Measurements from ENCODE around the gene CPNE1. TPM values are rescaled to one million over a fixed set of nuclear protein-coding genes. Genes with fewer than 3 reads are reported as not detected.
A peak's percentile ranks its signal among the peaks of the same experiment; 100 is the strongest.

The CPNE1 gene
- total RNA-seq, 2 experiments from 2014 or later, result 242 to 253 TPM

DNA sequence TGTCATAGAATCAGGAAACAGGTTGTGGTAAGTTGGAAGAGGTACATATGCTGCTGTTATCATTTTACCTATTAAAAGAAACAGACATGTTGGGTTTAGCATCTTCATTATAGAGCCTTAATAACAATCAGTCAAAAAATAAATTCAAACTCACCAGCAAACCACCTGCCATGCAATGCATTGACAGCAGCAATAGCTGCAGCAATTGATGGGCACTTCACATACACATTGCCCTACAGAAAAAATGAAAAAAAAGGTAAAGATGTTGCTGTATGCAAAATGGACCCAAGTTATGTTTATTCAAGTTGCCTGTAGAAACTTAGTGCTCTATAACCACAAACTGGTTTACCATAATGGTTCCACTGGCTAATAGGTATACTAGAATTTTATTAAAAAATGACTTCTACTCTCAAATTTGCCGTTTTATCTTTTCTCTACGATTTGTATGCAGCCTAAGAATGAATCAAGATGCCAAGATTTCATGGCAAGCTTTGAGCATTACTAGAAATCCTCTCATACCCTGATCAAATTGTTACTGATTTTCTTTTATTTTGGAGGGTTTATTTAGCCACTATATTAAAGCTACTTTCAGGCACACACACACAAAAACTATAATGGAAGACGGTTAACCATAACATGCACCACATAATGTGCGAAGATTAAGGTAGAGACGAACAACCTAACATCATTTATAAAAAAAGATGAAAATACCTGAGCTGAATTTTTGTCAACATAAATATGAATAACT lies 40.0 kb upstream of the CPNE1 start:
- no peak for DNase-seq
- Mint-ChIP-seq H3K27ac (no peak overlapping the region), H3K9me3 (no peaks in the 10 kb centered on the region), H3K4me1 (ENCODE audit: low read depth) (peaks cover 44% of the 10 kb centered on the region), H3K36me3 (peaks cover 56% of the 10 kb centered on the region), H3K27me3 (no peaks in the 10 kb centered on the region), H3K4me3 (no peak overlapping the region)
- CTCF ChIA-PET, result interaction anchor here (1.7 kb wide), 1 partner anchor 26 kb away, joined by 6 read pairs; no protein-coding TSS in a partner anchor
- POLR2A ChIA-PET, result interaction anchor here (1.2 to 5.1 kb wide), 3 partner anchors 8 to 38 kb away, joined by 5 to 27 read pairs (median 13); partner anchors contain the start of gene RBM39
- intact Hi-C loops (cut with micrococcal nuclease), result no loop called here

- Mint-ChIP-seq H3K4me1 (ENCODE audit: low read depth) (peaks cover 45% of the 10 kb centered on the region), H3K9me3 (no peaks in the 10 kb centered on the region), H3K27ac (peak overlapping the region; percentile 67), H3K27me3 (no peaks in the 10 kb centered on the region), H3K4me3 (no peak overlapping the region), H3K36me3 (peaks cover 56% of the 10 kb centered on the region)
- ChIA-PET POLR2A (interaction anchor here (0.6 to 5.3 kb wide), 10 partner anchors 10 to 251 kb away, joined by 3 to 44 read pairs (median 4); partner anchors contain the start of genes RBM39 and SCAND1), CTCF (interaction anchor here (0.9 to 1.5 kb wide), 2 partner anchors 36 to 240 kb away, joined by 3 to 9 read pairs; no protein-coding TSS in a partner anchor)
- intact Hi-C loops (cut with micrococcal nuclease), result no loop called here
- DNase-seq, result no peak
These were observed 38.4 kb upstream of the CPNE1 start for GRCh38 chr20:35702824-35703695.

- ChIA-PET CTCF (interaction anchor here (0.9 kb wide), 1 partner anchor 37 kb away, joined by 3 read pairs; no protein-coding TSS in a partner anchor), POLR2A (interaction anchor here (0.6 to 5.3 kb wide), 9 partner anchors 11 to 252 kb away, joined by 3 to 44 read pairs (median 5); partner anchors contain the start of genes RBM39 and SCAND1)
- no peak for DNase-seq
- H3K4me3 Mint-ChIP-seq, result no peak overlapping the region
- H3K27ac Mint-ChIP-seq, result peak overlapping the region; percentile 58
- no peaks in the 10 kb centered on the region for H3K27me3 Mint-ChIP-seq
- intact Hi-C loops (cut with micrococcal nuclease), result no loop called here
- H3K9me3 Mint-ChIP-seq, result no peaks in the 10 kb centered on the region
- peaks cover 54% of the 10 kb centered on the region for H3K4me1 Mint-ChIP-seq (ENCODE audit: low read depth)
- H3K36me3 Mint-ChIP-seq, result peaks cover 54% of the 10 kb centered on the region
These were observed 37.5 kb upstream of the CPNE1 start for GRCh38 chr20:35702051-35702823.

GRCh38 chr20:35700625-35701148 lies 36.0 kb upstream of the CPNE1 start:
- intact Hi-C loops (cut with micrococcal nuclease), result no loop called here
- peaks cover 55% of the 10 kb centered on the region for H3K4me1 Mint-ChIP-seq (ENCODE audit: low read depth)

GRCh38 chr20:35699957-35700624 lies 35.4 kb upstream of the CPNE1 start:
- Mint-ChIP-seq H3K4me3 (peak overlapping the region; percentile 88), H3K36me3 (peaks cover 49% of the 10 kb centered on the region), H3K27me3 (no peaks in the 10 kb centered on the region), H3K4me1 (ENCODE audit: low read depth) (peaks cover 55% of the 10 kb centered on the region), H3K27ac (peak overlapping the region; percentile 91), H3K9me3 (no peaks in the 10 kb centered on the region)
- intact Hi-C loops (cut with micrococcal nuclease), result loop anchor here (1.0 to 2.0 kb wide), 3 partner anchors 35 to 84 kb away; partner anchors contain the start of genes CPNE1 and RBM12
- no peak for DNase-seq
- ChIA-PET CTCF (interaction anchor here (0.6 to 2.1 kb wide), 6 partner anchors 36 to 247 kb away, joined by 3 to 8 read pairs (median 4); partner anchors contain the start of gene RBM39), POLR2A (interaction anchor here (0.7 to 5.3 kb wide), 8 partner anchors 10 to 254 kb away, joined by 3 to 44 read pairs (median 7); partner anchors contain the start of genes PHF20 and RBM39)

More at GRCh38 chr20:35700625-35701148, 36.0 kb upstream of the CPNE1 start:
- CTCF ChIA-PET, result interaction anchor here (0.6 to 2.1 kb wide), 4 partner anchors 40 to 183 kb away, joined by 3 to 8 read pairs (median 3); partner anchors contain the start of gene RBM39
- Mint-ChIP-seq H3K4me3 (peak overlapping the region; percentile 88), H3K36me3 (peaks cover 49% of the 10 kb centered on the region), H3K27me3 (no peaks in the 10 kb centered on the region), H3K27ac (peak overlapping the region; percentile 91), H3K9me3 (no peaks in the 10 kb centered on the region)
- no peak for DNase-seq
- POLR2A ChIA-PET, result interaction anchor here (0.8 to 5.3 kb wide), 7 partner anchors 10 to 253 kb away, joined by 3 to 44 read pairs (median 7); partner anchors contain the start of genes PHF20 and RBM39

DNA sequence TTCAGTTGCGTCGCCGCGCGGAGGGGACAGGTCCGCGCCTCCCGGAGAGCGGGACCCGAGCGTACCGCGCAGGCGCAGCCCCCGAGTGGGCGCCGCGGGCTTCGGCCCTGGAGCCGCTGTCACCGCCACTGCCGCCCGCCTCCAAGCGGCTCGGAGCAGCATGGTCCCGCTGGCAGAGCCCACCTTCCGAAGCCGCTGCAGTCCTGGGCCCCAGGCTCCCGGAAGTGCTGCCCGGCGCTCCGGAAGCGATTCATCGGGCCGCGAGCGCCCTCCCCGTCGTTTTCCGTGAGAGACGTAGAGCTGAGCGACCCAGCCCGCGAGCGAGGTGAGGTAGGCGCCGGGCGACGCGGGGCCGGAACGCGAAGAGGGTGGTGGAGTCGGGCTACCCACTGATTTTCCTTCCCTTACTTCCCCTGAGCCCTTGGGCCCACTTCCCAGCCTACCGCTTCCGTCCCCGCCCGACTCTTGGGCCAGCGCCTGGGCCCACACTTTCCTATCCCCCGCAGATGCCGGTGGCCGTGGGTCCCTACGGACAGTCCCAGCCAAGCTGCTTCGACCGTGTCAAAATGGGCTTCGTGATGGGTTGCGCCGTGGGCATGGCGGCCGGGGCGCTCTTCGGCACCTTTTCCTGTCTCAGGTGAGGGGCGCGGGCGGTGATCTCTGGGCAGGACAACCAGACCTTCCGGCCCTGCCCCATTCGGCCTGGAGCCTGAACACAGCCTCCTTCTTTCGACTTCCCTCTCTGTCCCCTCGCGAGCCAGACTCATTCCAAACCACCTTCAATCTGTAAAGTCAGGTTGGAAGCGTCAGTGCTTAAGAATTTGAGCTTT lies 34.6 kb upstream of the CPNE1 start, which contains the start of the genes NFS1 and ROMO1:
TSS of gene NFS1 (minus strand) at position 226 of the 830 bp plus-strand sequence. CDS start at position 162, 64 bp downstream.
TSS of gene ROMO1 (plus strand) at position 279 of the 830 bp plus-strand sequence. CDS start at position 507, 228 bp downstream.
- Mint-ChIP-seq H3K36me3 (peaks cover 43% of the 10 kb centered on the region), H3K4me1 (ENCODE audit: low read depth) (peaks cover 50% of the 10 kb centered on the region), H3K9me3 (no peaks in the 10 kb centered on the region), H3K27me3 (no peaks in the 10 kb centered on the region), H3K4me3 (peak within 1 kb of the TSS; percentile 88), H3K27ac (peak within 1 kb of the TSS; percentile 91)
- POLR2A ChIA-PET, result interaction anchor here (0.7 to 5.3 kb wide), 9 partner anchors 9 to 254 kb away, joined by 3 to 44 read pairs (median 7); partner anchors contain the start of genes PHF20 and RBM39
- intact Hi-C loops (cut with micrococcal nuclease), result loop anchor here (1.0 to 2.0 kb wide), 3 partner anchors 35 to 83 kb away; partner anchors contain the start of genes CPNE1 and RBM12
- DNase-seq, result peak; percentile 91
- CTCF ChIA-PET, result interaction anchor here (0.6 to 2.1 kb wide), 7 partner anchors 12 to 248 kb away, joined by 3 to 8 read pairs (median 4); no protein-coding TSS in a partner anchor

DNA sequence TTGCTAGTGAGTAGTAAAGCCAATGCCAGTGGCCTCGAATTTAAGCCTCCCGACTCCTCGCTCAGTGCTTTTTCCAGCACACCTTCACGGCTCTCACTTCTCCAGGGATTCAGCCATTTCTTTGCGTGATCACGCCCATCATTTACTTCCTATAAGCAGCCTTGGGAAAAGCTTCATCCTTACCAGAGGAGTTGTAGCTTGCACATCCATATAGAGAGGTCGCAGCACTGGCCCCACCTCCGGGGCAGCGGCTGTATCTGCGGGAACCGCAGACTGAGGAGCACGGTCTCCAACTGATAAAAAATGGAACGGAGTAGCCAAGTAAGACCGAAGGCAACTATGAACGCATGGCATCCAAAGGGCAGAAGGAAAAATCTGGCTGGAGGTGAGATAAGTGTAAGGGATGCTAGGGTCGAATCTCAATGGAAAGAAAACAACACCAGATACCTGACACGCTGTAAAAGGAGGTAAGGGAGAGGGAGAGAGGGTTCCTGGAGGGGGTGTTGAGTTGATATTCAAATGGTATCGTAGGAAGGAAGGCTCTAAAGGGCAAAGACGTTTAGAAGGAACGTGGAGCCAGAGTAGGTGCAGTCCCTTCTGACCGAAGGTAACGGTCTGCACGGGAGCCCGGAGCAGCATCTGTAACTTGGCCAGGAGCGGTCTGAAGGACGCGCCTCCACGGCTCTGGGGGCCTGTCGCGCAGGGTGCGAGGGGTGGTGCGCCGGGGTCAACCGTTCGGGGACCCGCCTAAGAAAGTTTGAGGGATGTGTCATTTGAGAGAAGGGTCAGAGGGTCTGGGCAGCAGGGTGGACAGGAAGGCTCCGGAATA lies 33.8 kb upstream of the CPNE1 start:
- peak overlapping the region; percentile 88 for H3K4me3 Mint-ChIP-seq
- H3K4me1 Mint-ChIP-seq (ENCODE audit: low read depth), result peaks cover 47% of the 10 kb centered on the region
- CTCF ChIA-PET, result interaction anchor here (1.0 kb wide), 1 partner anchor 13 kb away, joined by 5 read pairs; no protein-coding TSS in a partner anchor
- intact Hi-C loops (cut with micrococcal nuclease), result loop anchor here (1.0 to 2.0 kb wide), 4 partner anchors 34 to 97 kb away; partner anchors contain the start of genes CPNE1 and RBM12
- POLR2A ChIA-PET, result interaction anchor here (0.7 to 5.3 kb wide), 3 partner anchors 35 to 44 kb away, joined by 3 to 44 read pairs (median 17); partner anchors contain the start of gene RBM39
- H3K27me3 Mint-ChIP-seq, result no peaks in the 10 kb centered on the region
- H3K27ac Mint-ChIP-seq, result peak overlapping the region; percentile 78
- peaks cover 35% of the 10 kb centered on the region for H3K36me3 Mint-ChIP-seq
- no peak for DNase-seq
- H3K9me3 Mint-ChIP-seq, result no peaks in the 10 kb centered on the region

- Mint-ChIP-seq H3K27ac (no peak overlapping the region), H3K27me3 (no peaks in the 10 kb centered on the region), H3K4me1 (ENCODE audit: low read depth) (peaks cover 44% of the 10 kb centered on the region), H3K9me3 (no peaks in the 10 kb centered on the region), H3K4me3 (peak overlapping the region; percentile 88), H3K36me3 (peaks cover 33% of the 10 kb centered on the region)
- ChIA-PET POLR2A (interaction anchor here (0.6 to 0.7 kb wide), 2 partner anchors 34 to 71 kb away, joined by 3 read pairs; no protein-coding TSS in a partner anchor), CTCF (no interaction called here)
- intact Hi-C loops (cut with micrococcal nuclease), result loop anchor here (1.0 to 2.0 kb wide), 2 partner anchors 33 to 96 kb away; partner anchors contain the start of genes CPNE1 and RBM12
- DNase-seq, result no peak
These were observed 33.1 kb upstream of the CPNE1 start for GRCh38 chr20:35697696-35698297.

Data from activated CD4-positive, alpha-beta memory T cell treated with anti-CD3 and anti-CD28 coated beads for 36 hours (primary cell).